K562 treated with DMSO at 1 percent for 4 hours (cell line): ENCODE measurements around the gene NAALADL1. TPM values are rescaled to one million over a fixed set of nuclear protein-coding genes. Genes with fewer than 3 reads are reported as not detected.

Source experiments
- total RNA-seq: library from RNA; unstranded; fragments of 300-600 nt; gene quantifications from 2 replicates; pipeline ENCODE4 v1.2.3, GENCODE V29; 2022; ENCODE audit not compliant: insufficient read depth

NAALADL1 gene, protein sequence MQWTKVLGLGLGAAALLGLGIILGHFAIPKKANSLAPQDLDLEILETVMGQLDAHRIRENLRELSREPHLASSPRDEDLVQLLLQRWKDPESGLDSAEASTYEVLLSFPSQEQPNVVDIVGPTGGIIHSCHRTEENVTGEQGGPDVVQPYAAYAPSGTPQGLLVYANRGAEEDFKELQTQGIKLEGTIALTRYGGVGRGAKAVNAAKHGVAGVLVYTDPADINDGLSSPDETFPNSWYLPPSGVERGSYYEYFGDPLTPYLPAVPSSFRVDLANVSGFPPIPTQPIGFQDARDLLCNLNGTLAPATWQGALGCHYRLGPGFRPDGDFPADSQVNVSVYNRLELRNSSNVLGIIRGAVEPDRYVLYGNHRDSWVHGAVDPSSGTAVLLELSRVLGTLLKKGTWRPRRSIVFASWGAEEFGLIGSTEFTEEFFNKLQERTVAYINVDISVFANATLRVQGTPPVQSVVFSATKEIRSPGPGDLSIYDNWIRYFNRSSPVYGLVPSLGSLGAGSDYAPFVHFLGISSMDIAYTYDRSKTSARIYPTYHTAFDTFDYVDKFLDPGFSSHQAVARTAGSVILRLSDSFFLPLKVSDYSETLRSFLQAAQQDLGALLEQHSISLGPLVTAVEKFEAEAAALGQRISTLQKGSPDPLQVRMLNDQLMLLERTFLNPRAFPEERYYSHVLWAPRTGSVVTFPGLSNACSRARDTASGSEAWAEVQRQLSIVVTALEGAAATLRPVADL
- 1.1 TPM in 1 of 2 replicates, not detected in the other for total RNA-seq

DNA sequence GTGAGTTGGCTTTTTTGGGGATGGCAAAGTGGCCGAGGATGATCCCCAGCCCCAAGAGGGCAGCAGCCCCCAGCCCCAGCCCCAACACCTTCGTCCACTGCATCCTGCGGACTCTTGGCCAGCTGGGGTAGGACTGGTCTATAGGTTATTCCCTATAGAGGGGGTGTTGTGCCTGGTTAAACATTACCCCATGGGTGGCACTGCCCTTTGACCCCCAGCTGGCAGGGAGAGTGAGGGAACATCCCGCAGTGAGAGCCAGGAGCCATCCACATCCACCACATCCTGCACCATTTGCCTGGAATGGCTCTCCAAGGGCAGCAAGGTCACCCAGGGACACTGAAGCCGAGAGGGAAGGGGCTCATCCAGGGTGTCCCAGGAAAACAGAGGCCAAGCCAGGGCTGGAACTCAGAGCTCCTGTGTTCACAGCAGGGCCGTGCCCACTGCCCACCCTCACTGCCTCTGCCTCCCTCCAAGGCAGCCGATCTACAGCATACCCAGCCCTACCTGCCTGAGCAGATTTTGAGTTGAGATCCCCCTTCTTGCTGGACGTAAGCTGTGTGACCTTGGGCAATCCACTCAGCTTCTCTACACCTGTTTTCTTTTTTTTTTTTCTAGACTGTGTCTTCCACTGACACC lies at the start of gene NAALADL1:
NAALADL1 (minus strand) TSS at position 135 of the 636 bp plus-strand sequence; CDS start at position 103, 32 bp downstream.

DNA sequence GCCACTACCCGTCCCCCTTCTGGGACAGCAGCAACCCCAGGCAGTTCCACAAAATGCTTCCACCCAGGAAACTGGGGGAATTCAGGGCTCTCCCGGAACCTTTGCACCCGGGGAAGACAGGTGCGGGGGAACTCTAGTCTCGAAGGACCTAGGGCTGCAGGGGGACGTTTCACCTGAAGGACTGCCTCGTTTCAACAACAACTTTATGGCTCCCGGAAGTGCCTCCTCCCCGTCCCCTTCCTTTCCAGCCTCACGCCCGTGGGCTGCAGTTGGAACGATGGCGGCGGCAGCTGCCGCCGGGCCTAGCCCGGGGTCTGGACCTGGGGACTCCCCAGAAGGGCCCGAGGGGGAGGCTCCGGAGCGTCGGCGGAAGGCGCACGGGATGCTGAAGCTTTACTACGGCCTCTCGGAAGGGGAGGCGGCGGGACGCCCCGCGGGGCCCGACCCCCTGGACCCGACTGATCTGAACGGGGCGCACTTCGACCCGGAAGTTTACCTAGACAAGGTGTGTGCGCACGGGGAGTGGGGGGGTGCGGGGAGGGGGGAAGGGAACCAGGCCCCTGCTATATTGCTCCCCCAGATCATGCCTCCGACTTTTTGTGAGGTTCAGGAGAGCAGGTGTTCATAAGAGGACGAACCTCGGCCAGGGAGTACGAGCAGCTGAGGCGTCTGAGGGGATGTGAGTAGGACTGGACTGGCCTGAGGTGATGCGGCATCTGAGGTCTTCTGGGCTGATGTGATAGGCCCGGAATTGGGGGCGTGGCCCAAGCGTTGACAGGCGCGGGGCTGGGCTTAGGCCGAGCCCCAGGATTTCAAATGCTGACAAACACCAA lies 37.8 kb upstream of the NAALADL1 start, which contains the start of gene VPS51:
VPS51 (plus strand) TSS at position 241 of the 833 bp plus-strand sequence; CDS start at position 278, 37 bp downstream.

DNA sequence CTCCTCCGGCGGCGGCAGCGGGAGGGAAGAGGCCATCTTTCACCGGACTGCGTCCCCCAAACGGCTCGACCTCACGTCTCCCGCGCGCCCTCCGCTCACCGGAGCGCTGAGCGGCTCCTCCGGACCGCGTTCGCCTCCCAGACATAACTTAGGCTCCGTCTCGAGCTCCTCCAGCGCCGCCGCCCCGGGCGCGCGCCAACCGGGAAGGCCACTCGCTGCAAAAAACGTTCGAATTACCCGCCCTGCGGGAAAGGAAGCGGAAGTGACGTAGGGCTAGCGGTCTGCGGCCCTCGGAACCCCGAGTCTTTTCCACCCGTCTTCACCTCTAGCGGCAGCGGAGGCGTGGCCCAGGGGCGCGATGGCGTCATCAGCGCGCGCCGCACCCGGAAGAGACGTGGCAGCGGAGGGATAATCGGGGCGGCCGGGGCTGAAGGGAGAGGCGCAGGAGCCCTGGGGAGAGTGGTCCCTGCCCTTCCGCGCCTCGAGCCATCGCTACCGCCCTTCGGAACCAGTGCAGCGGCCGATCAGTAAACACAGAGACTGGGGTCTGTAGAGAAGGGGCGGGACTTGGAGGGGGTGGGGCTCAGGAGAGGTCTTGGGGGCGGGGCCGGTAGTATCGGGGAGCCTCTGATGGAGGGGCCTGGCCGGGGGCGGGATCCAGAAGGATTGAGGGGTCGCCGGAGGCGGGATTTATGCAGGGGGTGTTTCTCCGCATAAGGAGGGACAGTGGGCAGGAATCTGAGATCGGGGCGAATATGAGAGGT lies 25.7 kb upstream of the NAALADL1 start, which contains the start of the genes CDCA5 and ZFPL1:
CDCA5 (minus strand) TSS at position 207 of the 764 bp plus-strand sequence; CDS start at position 145, 62 bp downstream.
ZFPL1 (plus strand) TSS at position 389 of the 764 bp plus-strand sequence. CDS start 477 bp downstream, outside the sequence.

DNA sequence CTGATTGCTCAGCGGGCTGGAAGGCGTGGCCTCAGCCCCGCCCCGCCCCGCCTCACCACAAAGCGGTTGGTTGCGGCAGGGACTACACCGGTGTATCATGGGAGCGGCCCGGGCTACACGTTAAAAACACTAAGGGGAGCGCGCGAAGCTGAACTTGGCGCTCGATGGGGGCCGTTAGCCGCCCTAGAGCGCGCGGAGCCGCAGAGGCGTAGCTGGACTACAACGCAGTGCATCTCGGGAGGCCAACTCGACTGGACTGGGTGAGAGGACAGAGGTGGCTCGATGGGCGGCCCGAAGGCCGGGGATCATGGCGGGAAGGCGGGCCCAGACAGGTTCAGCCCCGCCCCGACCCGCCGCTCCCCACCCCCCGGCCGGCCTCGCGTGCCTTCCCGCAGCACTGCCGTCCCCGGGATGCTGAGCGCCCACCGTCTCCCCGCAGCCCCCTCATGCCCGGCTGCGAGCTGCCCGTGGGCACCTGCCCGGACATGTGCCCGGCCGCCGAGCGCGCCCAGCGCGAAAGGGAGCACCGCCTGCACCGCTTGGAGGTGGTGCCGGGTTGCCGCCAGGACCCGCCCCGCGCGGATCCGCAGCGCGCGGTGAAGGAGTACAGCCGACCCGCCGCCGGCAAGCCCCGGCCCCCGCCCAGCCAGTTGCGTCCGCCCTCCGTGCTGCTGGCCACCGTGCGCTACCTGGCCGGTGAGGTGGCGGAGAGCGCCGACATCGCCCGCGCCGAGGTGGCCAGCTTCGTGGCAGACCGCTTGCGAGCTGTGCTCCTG lies 17.3 kb downstream of the NAALADL1 start, which contains the start of gene SAC3D1:
SAC3D1 (plus strand) TSS at position 364 of the 776 bp plus-strand sequence; CDS start at position 447, 83 bp downstream.

DNA sequence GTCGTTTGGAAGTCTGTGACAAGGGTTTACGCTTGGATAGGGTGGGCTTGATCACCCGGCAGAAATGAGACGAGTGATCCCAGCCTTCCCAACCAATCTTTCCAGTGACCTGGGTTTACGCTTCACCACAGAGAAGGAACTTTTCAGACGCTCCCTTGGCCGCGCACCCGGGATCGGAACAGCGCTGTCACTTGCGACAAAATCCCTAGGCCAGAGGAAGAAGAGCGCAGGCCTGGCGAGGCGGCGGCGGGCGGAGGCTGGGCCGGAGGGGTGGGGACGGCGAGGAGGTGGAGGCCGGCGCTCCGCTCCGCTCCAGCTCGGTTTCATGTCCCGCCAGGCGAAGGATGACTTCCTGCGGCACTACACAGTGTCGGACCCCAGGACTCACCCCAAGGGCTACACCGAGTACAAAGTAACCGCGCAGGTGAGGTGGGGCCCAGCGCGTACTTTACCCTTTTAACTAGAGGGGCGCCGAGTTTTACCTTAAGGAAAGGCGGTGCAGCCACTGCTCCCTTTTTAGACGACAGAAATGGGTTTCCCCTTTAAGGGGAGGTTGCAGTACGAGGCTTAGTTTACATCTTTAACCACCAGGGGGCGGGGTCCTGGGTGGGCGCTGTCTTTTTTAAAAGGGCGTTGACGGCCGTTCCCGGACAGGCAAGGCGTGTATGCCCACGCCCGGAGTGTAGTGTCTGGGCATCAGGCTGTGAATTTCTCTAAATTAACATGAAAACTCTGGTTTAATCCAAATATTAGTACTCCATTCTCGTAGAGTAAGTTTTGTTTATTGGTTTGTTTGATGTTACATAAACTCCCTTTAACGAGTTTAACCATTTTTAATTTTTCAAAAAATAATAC lies 30.9 kb downstream of the NAALADL1 start, which contains the start of gene SNX15:
SNX15 (plus strand) TSS at position 227 of the 855 bp plus-strand sequence; CDS start at position 326, 99 bp downstream.

DNA sequence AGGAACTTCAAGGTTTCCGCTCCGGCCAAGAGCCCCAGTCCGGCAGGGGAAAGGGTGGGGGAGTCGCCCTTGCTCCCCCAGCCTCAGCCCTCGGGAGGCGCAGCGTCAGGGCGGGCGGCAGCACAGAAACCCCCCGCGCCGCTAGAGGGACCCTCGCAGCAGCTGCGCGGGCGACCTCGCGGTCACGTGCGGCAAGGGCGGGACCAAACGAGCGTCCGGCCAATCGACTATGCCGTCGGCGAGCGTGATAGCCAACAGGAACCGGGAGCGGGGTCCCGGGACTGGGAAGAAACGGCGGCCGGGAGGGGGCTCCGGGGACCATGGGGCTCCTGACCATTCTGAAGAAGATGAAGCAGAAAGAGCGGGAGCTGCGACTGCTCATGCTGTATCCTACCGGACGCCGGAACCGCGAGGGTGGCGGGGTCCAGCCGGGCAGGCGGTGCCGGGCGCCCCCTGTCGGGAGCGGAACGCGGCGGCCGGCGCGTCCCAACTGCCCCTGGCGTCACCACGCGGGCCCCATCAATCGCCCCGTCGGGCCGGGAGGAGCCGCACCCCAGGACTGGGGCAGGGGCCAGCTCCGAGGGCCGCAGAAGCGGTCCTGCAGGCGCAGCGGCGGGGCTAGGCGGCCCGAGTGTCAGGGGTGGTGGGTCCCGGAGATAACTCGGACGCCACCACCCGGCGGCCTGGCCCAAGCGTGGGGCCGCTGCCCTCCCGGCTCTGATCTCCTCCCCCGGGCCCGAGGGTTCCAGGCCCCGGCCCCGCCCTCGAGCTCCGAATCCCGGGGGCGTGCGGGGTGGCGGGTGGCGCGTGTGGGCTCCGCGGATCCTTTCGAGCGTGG lies 44.2 kb downstream of the NAALADL1 start, which contains the start of gene ARL2:
ARL2 (plus strand) TSS at position 273 of the 838 bp plus-strand sequence; CDS start at position 321, 48 bp downstream.

DNA sequence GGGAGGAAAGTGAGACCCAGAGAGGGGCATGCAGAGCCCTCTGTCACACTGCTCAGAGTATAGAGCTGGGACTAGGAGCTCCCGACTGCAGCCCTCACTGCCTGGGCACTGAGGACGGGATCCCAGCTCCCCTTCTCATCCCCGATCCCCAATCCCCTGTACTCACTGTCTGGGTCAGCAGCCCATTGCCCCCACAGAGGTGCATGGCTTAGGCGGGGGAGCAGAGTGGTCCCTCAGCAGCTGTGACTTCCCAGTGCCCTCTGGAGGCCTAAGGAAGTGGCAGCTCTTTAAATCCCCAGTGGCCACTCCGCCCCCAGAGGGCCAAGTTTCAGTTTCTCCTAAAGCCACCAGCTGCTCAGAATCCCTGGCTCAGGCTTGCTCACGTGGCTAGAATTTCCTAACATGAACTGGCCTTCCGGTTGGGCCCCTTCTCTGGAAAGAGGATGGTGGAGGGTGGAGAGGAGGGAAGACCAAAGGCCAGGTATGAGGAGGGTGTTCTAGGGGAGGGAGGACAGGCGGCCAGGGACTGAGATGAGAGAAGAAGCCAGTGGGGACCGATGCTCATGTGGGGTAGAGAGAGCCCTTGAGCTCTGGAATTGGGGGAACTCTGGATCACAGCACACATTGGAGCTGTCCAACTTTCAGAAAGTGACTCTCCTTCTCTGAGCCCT lies 61.5 kb downstream of the NAALADL1 start, which contains the start of gene BATF2:
BATF2 (minus strand) TSS at position 262 of the 671 bp plus-strand sequence; CDS start at position 205, 57 bp downstream.

Other genes starting within 250 kb of the NAALADL1 start
- 40.1 and 42.7 TPM in 2 replicates for gene MEN1, start 248.0 kb downstream of the NAALADL1 start, total RNA-seq
- gene CDC42BPG, start 213.9 kb downstream of the NAALADL1 start, total RNA-seq = 5.1 and 15.3 TPM in 2 replicates
- gene EHD1, start 179.9 kb downstream of the NAALADL1 start, total RNA-seq = 46.2 and 57.9 TPM in 2 replicates
- gene ATG2A, start 141.3 kb downstream of the NAALADL1 start, total RNA-seq = 28.1 and 38.9 TPM in 2 replicates
- gene PPP2R5B, start 133.9 kb downstream of the NAALADL1 start, total RNA-seq = 8.5 and 13.9 TPM in 2 replicates
- not detected in 2 replicates for gene GPHA2, start 122.7 kb downstream of the NAALADL1 start, total RNA-seq
- gene MAJIN, start 86.4 kb downstream of the NAALADL1 start, total RNA-seq = not detected in 2 replicates
- gene BATF2, start 61.6 kb downstream of the NAALADL1 start, total RNA-seq = 4.3 and 5.6 TPM in 2 replicates
- gene ARL2, start 44.4 kb downstream of the NAALADL1 start, total RNA-seq = 166 and 168 TPM in 2 replicates
- gene SNX15, start 31.1 kb downstream of the NAALADL1 start, total RNA-seq = 33.8 and 37.5 TPM in 2 replicates
- 50.3 and 51.3 TPM in 2 replicates for gene SAC3D1, start 17.3 kb downstream of the NAALADL1 start, total RNA-seq
- 68.8 and 84.7 TPM in 2 replicates for gene CDCA5, start 25.5 kb upstream of the NAALADL1 start, total RNA-seq
- 61.2 and 79.7 TPM in 2 replicates for gene ZFPL1, start 25.7 kb upstream of the NAALADL1 start, total RNA-seq
- gene VPS51, start 37.7 kb upstream of the NAALADL1 start, total RNA-seq = 153 and 168 TPM in 2 replicates
- 16.1 and 16.4 TPM in 2 replicates for gene TM7SF2, start 53.3 kb upstream of the NAALADL1 start, total RNA-seq
- gene ZNHIT2, start 59.1 kb upstream of the NAALADL1 start, total RNA-seq = 16.2 and 21.9 TPM in 2 replicates
- gene FAU, start 63.6 kb upstream of the NAALADL1 start, total RNA-seq = 1,054 and 1,266 TPM in 2 replicates
- 69.2 and 74.8 TPM in 2 replicates for gene MRPL49, start 63.8 kb upstream of the NAALADL1 start, total RNA-seq
- gene SYVN1, start 76.0 kb upstream of the NAALADL1 start, total RNA-seq = 43.5 and 53.4 TPM in 2 replicates
- gene SPDYC, start 111.7 kb upstream of the NAALADL1 start, total RNA-seq = 13.6 and 14.1 TPM in 2 replicates
- 149 and 191 TPM in 2 replicates for gene CAPN1, start 123.4 kb upstream of the NAALADL1 start, total RNA-seq
- gene POLA2, start 203.4 kb upstream of the NAALADL1 start, total RNA-seq = 14.6 and 18.3 TPM in 2 replicates